ENCODE results near the gene BCL2L1. TPM values are rescaled to one million over a fixed set of nuclear protein-coding genes. Genes with fewer than 3 reads are reported as not detected.

Gene BCL2L1
- total RNA-seq, 1 experiment from 2014 or later = 53.6 TPM

GRCh38 chr20:31682352-31682751 is 40.3 kb downstream of the BCL2L1 start:
- Histone ChIP-seq H3K4me3 (ENCODE audit: insufficient read depth, low read depth, low read length) (no peak overlapping the region), H3K27me3 (ENCODE audit: control insufficient read depth, insufficient read depth, low read length) (no peaks in the 10 kb centered on the region), H3K36me3 (replicated peaks; ENCODE audit: control insufficient read depth, insufficient read depth, low read length) (peaks cover 6% of the 10 kb centered on the region)
- DNase-seq = no peak

GRCh38 chr20:31681769-31682168 is 40.9 kb downstream of the BCL2L1 start:
- H3K36me3 ChIP-seq (replicated peaks; ENCODE audit: control insufficient read depth, insufficient read depth, low read length) = peaks cover 6% of the 10 kb centered on the region
- no peaks in the 10 kb centered on the region for H3K27me3 ChIP-seq (ENCODE audit: control insufficient read depth, insufficient read depth, low read length)
- no peak overlapping the region for H3K4me3 ChIP-seq (ENCODE audit: insufficient read depth, low read depth, low read length)
- DNase-seq = no peak

GRCh38 chr20:31681128-31681727 is 41.4 kb downstream of the BCL2L1 start:
- Histone ChIP-seq H3K27me3 (ENCODE audit: control insufficient read depth, insufficient read depth, low read length) (no peaks in the 10 kb centered on the region), H3K36me3 (replicated peaks; ENCODE audit: control insufficient read depth, insufficient read depth, low read length) (peaks cover 7% of the 10 kb centered on the region), H3K4me3 (ENCODE audit: insufficient read depth, low read depth, low read length) (no peak overlapping the region)
- DNase-seq = no peak

GRCh38 chr20:31680286-31681127 is 42.2 kb downstream of the BCL2L1 start:
- Histone ChIP-seq H3K27me3 (ENCODE audit: control insufficient read depth, insufficient read depth, low read length) (no peaks in the 10 kb centered on the region), H3K36me3 (replicated peaks; ENCODE audit: control insufficient read depth, insufficient read depth, low read length) (peaks cover 7% of the 10 kb centered on the region), H3K4me3 (ENCODE audit: insufficient read depth, low read depth, low read length) (no peak overlapping the region)
- DNase-seq = no peak

- Histone ChIP-seq H3K27me3 (ENCODE audit: control insufficient read depth, insufficient read depth, low read length) (no peaks in the 10 kb centered on the region), H3K4me3 (ENCODE audit: insufficient read depth, low read depth, low read length) (no peak overlapping the region), H3K36me3 (replicated peaks; ENCODE audit: control insufficient read depth, insufficient read depth, low read length) (peaks cover 9% of the 10 kb centered on the region)
- DNase-seq = no peak
These were observed 43.0 kb downstream of the BCL2L1 start for GRCh38 chr20:31679357-31680285.

GRCh38 chr20:31678389-31679356 is 44.0 kb downstream of the BCL2L1 start:
- DNase-seq = no peak
- Histone ChIP-seq H3K4me3 (ENCODE audit: insufficient read depth, low read depth, low read length) (no peak overlapping the region), H3K27me3 (ENCODE audit: control insufficient read depth, insufficient read depth, low read length) (no peaks in the 10 kb centered on the region), H3K36me3 (replicated peaks; ENCODE audit: control insufficient read depth, insufficient read depth, low read length) (peaks cover 9% of the 10 kb centered on the region)

GRCh38 chr20:31677553-31678260 is 45.0 kb downstream of the BCL2L1 start:
- H3K27me3 ChIP-seq (ENCODE audit: control insufficient read depth, insufficient read depth, low read length) = no peaks in the 10 kb centered on the region
- peaks cover 9% of the 10 kb centered on the region for H3K36me3 ChIP-seq (replicated peaks; ENCODE audit: control insufficient read depth, insufficient read depth, low read length)

GRCh38 chr20:31676609-31676989 is 46.1 kb downstream of the BCL2L1 start:
- Histone ChIP-seq H3K36me3 (replicated peaks; ENCODE audit: control insufficient read depth, insufficient read depth, low read length) (peaks cover 9% of the 10 kb centered on the region), H3K4me3 (ENCODE audit: insufficient read depth, low read depth, low read length) (no peak overlapping the region)
- DNase-seq = no peak

More at GRCh38 chr20:31677553-31678260, 45.0 kb downstream of the BCL2L1 start:
- no peak overlapping the region for H3K4me3 ChIP-seq (ENCODE audit: insufficient read depth, low read depth, low read length)
- no peak for DNase-seq

GRCh38 chr20:31675828-31676608 is 46.6 kb downstream of the BCL2L1 start:
- peaks cover 9% of the 10 kb centered on the region for H3K36me3 ChIP-seq (replicated peaks; ENCODE audit: control insufficient read depth, insufficient read depth, low read length)

More at GRCh38 chr20:31676609-31676989, 46.1 kb downstream of the BCL2L1 start:
- H3K27me3 ChIP-seq (ENCODE audit: control insufficient read depth, insufficient read depth, low read length) = no peaks in the 10 kb centered on the region

GRCh38 chr20:31674895-31675827 is 47.5 kb downstream of the BCL2L1 start:
- no peak for DNase-seq
- no peak overlapping the region for H3K4me3 ChIP-seq (ENCODE audit: insufficient read depth, low read depth, low read length)
- H3K27me3 ChIP-seq (ENCODE audit: control insufficient read depth, insufficient read depth, low read length) = no peaks in the 10 kb centered on the region
- H3K36me3 ChIP-seq (replicated peaks; ENCODE audit: control insufficient read depth, insufficient read depth, low read length) = peaks cover 6% of the 10 kb centered on the region

More at GRCh38 chr20:31675828-31676608, 46.6 kb downstream of the BCL2L1 start:
- DNase-seq = no peak
- H3K27me3 ChIP-seq (ENCODE audit: control insufficient read depth, insufficient read depth, low read length) = no peaks in the 10 kb centered on the region
- H3K4me3 ChIP-seq (ENCODE audit: insufficient read depth, low read depth, low read length) = no peak overlapping the region

GRCh38 chr20:31673943-31674463 is 48.7 kb downstream of the BCL2L1 start:
- Histone ChIP-seq H3K27me3 (ENCODE audit: control insufficient read depth, insufficient read depth, low read length) (no peaks in the 10 kb centered on the region), H3K36me3 (replicated peaks; ENCODE audit: control insufficient read depth, insufficient read depth, low read length) (peaks cover 6% of the 10 kb centered on the region), H3K4me3 (ENCODE audit: insufficient read depth, low read depth, low read length) (no peak overlapping the region)
- no peak for DNase-seq

Data from H7 (cell line).